GM21717 (cell line): ENCODE results near the gene SYCN.

ENCODE experiments used
- ATAC-seq: cut with Tn5 transposase; IDR thresholded peaks from one replicate; pipeline ENCODE4 v1.9.1; 2021; ENCODE audit warnings: mild to moderate bottlenecking, moderate library complexity; ENCODE audit not compliant: unreplicated experiment

The SYCN gene

GRCh38 chr19:39172700-39173501, 31.2 kb downstream of the SYCN start:
- ATAC-seq = no peak

GRCh38 chr19:39171479-39172465, 32.3 kb downstream of the SYCN start:
- ATAC-seq = no peak

DNA sequence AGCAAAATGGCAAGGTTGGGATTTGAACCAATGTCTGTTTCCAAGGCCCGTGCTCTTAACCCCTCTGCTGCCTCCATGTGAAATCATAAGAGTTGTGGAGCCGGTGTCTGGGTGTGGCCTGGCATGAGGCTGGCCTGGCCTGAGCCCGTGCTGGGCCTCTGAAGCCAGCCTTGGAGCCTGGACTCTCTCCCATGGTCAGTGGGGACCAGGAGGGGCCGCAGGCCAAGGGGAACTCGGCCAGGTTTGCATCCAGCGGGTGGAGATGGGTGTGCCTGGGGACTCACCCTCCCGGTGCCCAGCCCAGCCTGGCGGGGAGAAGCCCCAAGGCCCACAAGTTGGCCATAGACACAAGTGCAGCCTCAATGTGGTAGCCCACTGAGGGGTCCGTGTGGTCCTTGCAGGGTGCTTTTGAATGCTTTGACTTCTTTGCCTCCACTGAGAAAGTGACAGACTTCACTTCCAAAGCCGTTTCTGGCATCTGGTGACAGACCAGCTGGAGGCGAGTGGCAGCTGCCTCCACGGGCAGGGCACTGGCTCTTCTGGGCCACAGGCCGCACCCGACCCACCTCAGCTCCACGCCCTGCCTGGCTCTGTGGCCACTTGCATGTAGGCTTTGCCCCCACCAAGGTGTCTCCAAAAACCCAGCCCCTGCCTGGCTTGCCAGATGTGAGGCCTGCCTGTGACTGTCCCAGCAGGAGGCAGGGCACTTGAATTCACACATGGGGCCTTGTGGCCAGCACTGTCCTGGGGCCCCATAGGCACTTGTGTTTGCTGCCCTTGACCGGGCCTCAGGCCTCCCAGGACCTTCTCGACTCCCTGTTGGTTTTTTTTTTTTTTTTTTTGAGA, 33.5 kb downstream of the SYCN start:
- ATAC-seq = no peak

GRCh38 chr19:39169143-39169810, 34.8 kb downstream of the SYCN start:
- no peak for ATAC-seq

DNA sequence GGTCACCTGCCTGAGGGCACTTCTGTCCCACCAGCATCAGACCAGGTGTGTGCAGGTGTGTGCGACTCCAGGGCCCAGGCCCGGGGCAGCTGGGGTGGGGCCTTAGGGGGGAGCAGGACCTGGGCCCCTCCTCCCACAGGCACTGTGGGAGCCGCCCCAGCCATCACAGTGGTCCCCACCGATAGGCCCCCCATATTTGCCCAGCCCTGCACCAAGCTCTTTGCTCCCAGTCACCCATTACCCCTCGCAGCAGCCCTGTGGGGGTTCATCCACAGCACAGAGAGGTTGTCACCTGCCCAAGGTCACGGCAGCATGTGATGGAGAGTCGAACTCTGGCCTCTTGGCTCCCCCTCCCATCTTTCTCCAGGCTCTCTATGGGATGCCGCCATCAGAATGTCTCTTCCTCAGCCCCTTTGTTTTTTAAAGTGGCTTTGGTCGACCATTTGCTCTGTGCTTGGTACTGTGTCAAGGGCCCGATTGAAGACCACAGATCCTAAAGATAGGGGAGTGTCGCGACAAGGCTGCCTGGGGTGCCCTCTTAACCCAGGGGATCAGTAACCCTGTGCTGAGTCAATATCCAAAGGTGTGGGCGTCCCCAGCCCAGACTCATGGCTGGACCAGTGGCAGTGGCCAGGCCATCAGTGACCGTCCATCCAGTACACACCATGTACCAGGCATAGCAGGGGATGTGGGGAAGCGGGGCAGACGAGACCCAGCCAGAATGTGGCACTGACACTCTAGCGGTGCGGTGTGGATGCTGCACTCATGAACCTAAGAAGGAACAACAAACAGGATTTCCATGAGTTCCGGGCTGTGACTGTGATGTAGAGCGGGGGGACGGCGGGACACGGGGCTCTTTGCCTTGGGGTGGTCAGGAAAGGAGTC, 35.6 kb downstream of the SYCN start:
- ATAC-seq = no peak

DNA sequence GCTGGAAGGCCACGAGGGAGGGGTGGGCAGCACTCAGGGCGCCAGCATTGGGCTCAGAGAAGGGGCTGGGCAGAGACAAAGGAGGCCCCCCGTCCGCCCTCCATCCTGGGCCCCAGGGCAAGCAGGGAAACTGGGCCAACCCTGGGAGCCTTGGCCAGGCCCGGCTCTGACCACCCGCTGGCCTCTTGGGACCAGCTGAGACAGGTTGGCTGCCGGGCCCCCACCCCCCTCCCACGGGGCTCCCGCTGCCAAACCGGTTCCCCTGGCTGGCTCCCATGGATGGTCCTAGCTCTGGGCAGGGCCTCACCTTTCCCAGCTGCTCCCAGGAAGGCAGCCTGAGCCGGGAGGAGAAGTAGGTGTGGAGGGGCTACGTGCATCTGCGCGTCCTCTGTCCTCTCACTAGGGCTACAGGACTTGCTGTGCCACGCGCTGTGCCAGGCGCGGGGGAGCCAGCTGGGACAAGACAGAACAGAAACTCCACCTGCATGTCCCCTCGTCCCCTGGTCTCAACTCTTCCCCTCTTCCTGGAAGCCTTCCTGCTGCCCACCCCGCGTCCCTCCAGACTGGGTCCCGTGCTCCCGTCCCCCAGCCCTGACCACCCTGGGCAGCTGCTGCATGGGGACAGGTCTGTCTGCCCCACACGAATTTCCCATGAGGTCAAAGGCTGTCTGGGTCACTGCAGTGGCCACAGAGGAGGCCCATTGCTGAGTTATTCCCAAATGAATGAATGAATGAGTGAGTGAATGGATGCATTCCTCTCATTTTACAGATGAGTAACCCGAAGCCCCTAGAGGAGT, 36.4 kb downstream of the SYCN start:
- no peak for ATAC-seq

DNA sequence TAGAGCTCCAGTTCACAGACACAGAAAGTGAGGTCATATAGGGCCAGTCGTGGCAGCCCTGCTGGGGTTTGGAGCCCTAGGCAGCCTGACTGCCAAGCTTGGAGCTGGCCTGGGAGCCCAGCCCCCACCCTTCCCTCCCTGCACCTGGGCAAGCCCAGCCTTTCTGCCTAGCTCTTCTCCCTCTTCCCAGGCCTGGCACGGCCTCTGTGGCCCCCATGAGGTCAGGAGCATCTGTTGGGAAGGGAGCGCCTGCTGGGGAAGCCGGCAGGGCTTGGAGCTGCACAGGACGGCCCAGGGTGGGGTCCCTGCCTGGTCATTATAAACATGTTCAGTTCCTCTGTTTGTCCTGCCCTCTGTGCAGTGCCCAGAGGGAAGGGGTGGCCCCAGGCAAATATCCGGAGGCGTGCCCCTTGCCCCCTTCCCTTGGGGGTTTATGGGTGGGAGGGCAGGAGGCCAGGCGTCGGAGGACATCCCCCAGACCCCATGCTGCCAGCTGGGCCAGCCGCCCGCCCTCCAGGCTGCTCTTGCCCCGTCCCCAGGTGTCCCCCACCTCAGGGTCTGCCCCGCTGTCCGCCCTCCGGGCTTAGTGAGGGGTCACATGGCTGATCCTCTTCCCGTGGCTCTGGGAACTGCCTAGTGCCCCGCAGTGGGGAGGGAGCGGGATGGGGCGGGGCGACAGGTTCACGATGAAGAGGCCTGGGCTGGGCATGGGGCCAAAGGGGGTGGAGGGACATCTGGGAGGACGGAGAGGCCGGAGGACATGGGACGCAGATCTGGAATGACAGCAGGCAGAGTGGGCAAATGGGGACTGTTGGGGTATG, 37.3 kb downstream of the SYCN start:
- ATAC-seq = no peak

DNA sequence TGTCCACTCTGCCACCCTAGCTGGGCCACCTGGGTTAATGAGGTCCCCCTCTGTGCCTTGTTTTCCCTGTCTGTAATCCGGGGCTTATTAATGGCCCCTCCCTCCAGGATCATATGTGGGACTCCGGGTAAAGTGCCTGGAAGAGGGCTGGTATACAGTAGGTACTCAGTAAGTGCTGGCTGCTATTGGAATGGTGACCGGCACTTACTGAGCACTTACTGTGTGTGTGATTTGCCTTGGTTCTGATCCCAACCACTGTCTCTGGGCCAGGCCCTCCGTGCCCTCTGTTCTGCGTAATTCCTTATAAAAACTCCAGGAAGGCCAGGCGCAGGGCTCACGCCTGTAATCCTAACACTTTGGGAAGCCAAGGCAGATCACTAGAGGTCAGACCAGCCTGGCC, 38.2 kb downstream of the SYCN start:
- ATAC-seq = no peak

- no peak for ATAC-seq
These were observed 39.8 kb downstream of the SYCN start for GRCh38 chr19:39164289-39164688.

DNA sequence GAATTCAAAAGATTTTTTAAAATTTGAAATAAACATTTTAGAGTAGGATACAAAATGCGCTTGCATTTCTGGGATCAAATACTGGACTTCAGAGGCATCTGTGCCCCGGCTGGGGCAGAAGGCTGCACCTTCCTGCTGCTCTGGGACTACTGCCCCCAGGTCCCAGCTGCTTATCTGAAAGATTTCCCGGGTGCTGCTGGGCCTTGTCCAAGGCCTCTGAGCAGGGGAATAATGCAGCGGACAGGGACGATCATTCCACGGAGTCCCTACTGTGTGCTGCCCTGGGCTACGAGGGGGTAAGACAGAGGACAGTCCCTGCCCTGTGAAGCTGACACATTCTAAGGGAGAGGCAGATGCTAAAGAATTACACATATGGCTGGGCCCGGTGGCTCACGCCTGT, 40.4 kb downstream of the SYCN start:
- no peak for ATAC-seq

GRCh38 chr19:39162441-39163043, 41.5 kb downstream of the SYCN start:
- ATAC-seq = no peak

GRCh38 chr19:39160889-39161672, 43.0 kb downstream of the SYCN start:
- no peak for ATAC-seq

GRCh38 chr19:39160523-39160861, 43.6 kb downstream of the SYCN start:
- no peak for ATAC-seq

DNA sequence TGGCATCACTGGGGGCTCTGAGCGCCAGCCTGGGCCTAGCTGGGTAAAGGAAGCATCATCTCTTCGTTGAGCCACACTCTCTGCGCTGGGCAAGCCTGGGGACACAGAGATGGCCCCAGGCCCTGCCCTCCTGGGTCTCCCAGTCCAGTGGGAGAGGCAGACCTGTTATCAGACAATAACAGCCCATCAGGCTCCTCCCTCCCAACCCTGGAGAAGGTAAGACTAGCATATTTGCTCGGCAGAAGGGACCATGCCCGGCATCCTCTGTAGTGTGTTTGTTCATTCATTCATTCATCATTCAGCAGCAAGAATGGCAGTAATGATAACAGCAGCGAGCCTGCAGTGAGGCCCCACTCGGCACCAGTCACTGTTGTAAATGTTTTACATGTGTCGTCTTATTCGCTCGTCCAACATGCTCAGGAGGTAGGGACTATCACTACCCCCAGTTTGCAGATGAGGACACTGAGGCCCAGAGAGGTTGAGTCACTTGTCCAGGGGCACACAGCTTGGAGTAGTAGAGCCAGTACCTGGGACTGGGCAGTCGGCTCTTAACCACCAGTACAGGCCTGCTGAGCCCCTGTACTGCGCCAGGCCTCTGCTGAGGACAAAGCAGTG, 45.3 kb downstream of the SYCN start:
- no peak for ATAC-seq

GRCh38 chr19:39157997-39158389, 46.1 kb downstream of the SYCN start:
- ATAC-seq = no peak

DNA sequence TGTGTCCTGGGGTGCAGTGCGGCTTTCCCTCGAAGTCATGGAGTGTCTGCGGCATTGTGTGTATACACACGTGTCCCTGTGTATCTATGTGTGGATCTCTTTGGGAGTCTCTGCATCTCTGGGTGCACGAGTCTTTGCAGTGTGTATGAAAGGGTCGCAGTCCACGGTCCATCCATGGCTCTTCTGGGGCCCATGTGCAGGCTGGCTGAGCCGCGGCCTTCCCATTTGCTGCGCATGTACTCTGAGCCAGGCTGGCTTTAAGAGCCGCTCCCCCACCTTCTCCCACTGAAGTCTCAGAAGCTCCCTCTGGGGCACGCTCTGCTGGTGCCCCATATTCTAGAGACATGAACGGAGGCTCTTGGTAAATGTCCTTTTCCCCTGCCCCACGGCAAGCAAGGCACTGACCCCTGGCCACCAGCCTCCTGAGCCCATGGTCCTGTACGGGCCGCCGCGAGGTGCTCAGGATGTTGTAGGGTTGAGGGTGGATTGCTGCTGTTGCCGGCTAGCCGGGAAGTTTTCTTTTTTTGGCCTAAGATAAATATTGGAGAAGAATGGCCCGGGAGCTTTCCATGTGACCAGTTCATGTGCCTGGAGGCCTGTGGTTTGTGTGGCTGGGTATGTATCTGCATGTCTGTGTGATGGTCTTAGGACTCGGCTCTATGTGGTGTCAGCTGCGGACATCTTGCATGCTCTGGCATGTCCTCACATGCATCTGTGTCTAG, 46.6 kb downstream of the SYCN start:
- ATAC-seq = no peak
